RWPE2 (cell line): ENCODE results near the gene IL20RA.
A peak's percentile ranks its signal among the peaks of the same experiment; 100 is the strongest.

Experiments
- ATAC-seq: fragments of 200-7000 bp; cut with Tn5 transposase; 3 replicates; pipeline ENCODE4 v1.9.1; 2021; ENCODE audit warnings: low read depth
- DNase-seq: peaks from one replicate; pipeline ENCODE4 v3.0.0-alpha.2; 2020; ENCODE audit warnings: low spot score
- H3K27ac ChIP-seq: fragments of 450-650 bp; 2 replicates; pipeline ENCODE4 v1.5.1; 2017; ENCODE audit warnings: mild to moderate bottlenecking; ENCODE audit not compliant: poor library complexity, severe bottlenecking
- H3K27me3 ChIP-seq: fragments of 250-450 bp; sonication (Bioruptor Pico); 2 replicates; pipeline ENCODE4 v1.5.1; 2021; ENCODE audit warnings: mild to moderate bottlenecking, moderate library complexity; ENCODE audit not compliant: insufficient read depth, poor library complexity, severe bottlenecking
- H3K36me3 ChIP-seq: fragments of 250-450 bp; sonication (Bioruptor Pico); 2 replicates; pipeline ENCODE4 v1.5.1; 2020; ENCODE audit warnings: low read depth, mild to moderate bottlenecking, moderate library complexity
- H3K4me1 ChIP-seq: fragments of 250-450 bp; sonication (Bioruptor Pico); 2 replicates; pipeline ENCODE4 v1.5.1; 2021; ENCODE audit warnings: mild to moderate bottlenecking, moderate library complexity; ENCODE audit not compliant: insufficient read depth, poor library complexity, severe bottlenecking
- H3K4me3 ChIP-seq: fragments of 250-450 bp; sonication (Bioruptor Pico); 2 replicates; pipeline ENCODE4 v1.5.1; 2021; ENCODE audit warnings: mild to moderate bottlenecking, moderate library complexity; ENCODE audit not compliant: severe bottlenecking
- H3K9me3 ChIP-seq: fragments of 250-450 bp; sonication (Bioruptor Pico); 2 replicates; pipeline ENCODE4 v1.5.1; 2021; ENCODE audit warnings: mild to moderate bottlenecking, moderate library complexity; ENCODE audit not compliant: severe bottlenecking
- CTCF ChIP-seq: fragments of 450-650 bp; IDR thresholded peaks from one replicate; pipeline ENCODE4 v1.5.1; 2017; ENCODE audit warnings: mild to moderate bottlenecking, moderate library complexity; ENCODE audit not compliant: poor library complexity, severe bottlenecking

Gene IL20RA

GRCh38 chr6:137017081-137017480 is 27.7 kb downstream of the IL20RA start:
- no peak for ATAC-seq
- TF ChIP-seq CTCF, result no peak
- no peak overlapping the region for H3K4me3 ChIP-seq
- no peaks in the 10 kb centered on the region for H3K27me3 ChIP-seq
- H3K4me1 ChIP-seq, result peaks cover 14% of the 10 kb centered on the region
- no peak for DNase-seq
- no peaks in the 10 kb centered on the region for H3K9me3 ChIP-seq
- H3K27ac ChIP-seq, result no peak overlapping the region
- H3K36me3 ChIP-seq, result no peaks in the 10 kb centered on the region

GRCh38 chr6:137016356-137016755 is 28.4 kb downstream of the IL20RA start:
- no peaks in the 10 kb centered on the region for H3K27me3 ChIP-seq
- no peaks in the 10 kb centered on the region for H3K36me3 ChIP-seq
- no peaks in the 10 kb centered on the region for H3K9me3 ChIP-seq
- TF ChIP-seq CTCF, result no peak
- H3K4me3 ChIP-seq, result no peak overlapping the region
- peaks cover 16% of the 10 kb centered on the region for H3K4me1 ChIP-seq
- DNase-seq, result no peak
- no peak for ATAC-seq
- no peak overlapping the region for H3K27ac ChIP-seq

GRCh38 chr6:137015943-137016342 is 28.8 kb downstream of the IL20RA start:
- H3K4me3 ChIP-seq, result no peak overlapping the region
- H3K27me3 ChIP-seq, result no peaks in the 10 kb centered on the region
- DNase-seq, result no peak
- H3K4me1 ChIP-seq, result peaks cover 16% of the 10 kb centered on the region
- no peak for ATAC-seq
- no peak for TF ChIP-seq CTCF
- no peaks in the 10 kb centered on the region for H3K9me3 ChIP-seq
- H3K36me3 ChIP-seq, result no peaks in the 10 kb centered on the region
- H3K27ac ChIP-seq, result no peak overlapping the region

GRCh38 chr6:137013738-137014602 is 30.8 kb downstream of the IL20RA start:
- Histone ChIP-seq H3K27ac (no peak overlapping the region), H3K27me3 (no peaks in the 10 kb centered on the region), H3K4me3 (no peak overlapping the region), H3K4me1 (peaks cover 13% of the 10 kb centered on the region), H3K9me3 (no peaks in the 10 kb centered on the region), H3K36me3 (no peaks in the 10 kb centered on the region)
- DNase-seq, result no peak
- peak; percentile 89 for TF ChIP-seq CTCF
- ATAC-seq, result peak; percentile 92

- DNase-seq, result no peak
These were observed 31.7 kb downstream of the IL20RA start for GRCh38 chr6:137013031-137013430.

More at GRCh38 chr6:137013031-137013430, 31.7 kb downstream of the IL20RA start:
- no peak overlapping the region for H3K4me3 ChIP-seq
- no peak overlapping the region for H3K27ac ChIP-seq
- ATAC-seq, result peak; percentile 59
- no peaks in the 10 kb centered on the region for H3K9me3 ChIP-seq
- no peaks in the 10 kb centered on the region for H3K36me3 ChIP-seq
- no peak for TF ChIP-seq CTCF
- H3K4me1 ChIP-seq, result peaks cover 13% of the 10 kb centered on the region
- no peaks in the 10 kb centered on the region for H3K27me3 ChIP-seq
